ENCODE measurements around the gene PANX3.

PANX3 gene

GRCh38 chr11:124622531-124623451, 11.6 kb downstream of the PANX3 start, which contains the start of gene TBRG1:
Gene TBRG1, plus strand, starts transcription at chr11:124622864. Its CDS starts 220 bp downstream, at chr11:124623084.
- DNase-seq: peak; percentile 95

- DNase-seq: no peak
Measured at GRCh38 chr11:124623861-124624525, 12.8 kb downstream of the PANX3 start.

- DNase-seq: no peak
Measured at GRCh38 chr11:124625504-124626168, 14.4 kb downstream of the PANX3 start.

GRCh38 chr11:124627546-124627945, 16.3 kb downstream of the PANX3 start:
- DNase-seq: no peak

- no peak for DNase-seq
Measured at GRCh38 chr11:124629961-124630360, 18.7 kb downstream of the PANX3 start.

GRCh38 chr11:124633355-124633754, 22.1 kb downstream of the PANX3 start:
- DNase-seq: no peak

GRCh38 chr11:124635932-124636331, 24.7 kb downstream of the PANX3 start:
- no peak for DNase-seq

- DNase-seq: no peak
Measured at GRCh38 chr11:124638500-124638899, 27.3 kb downstream of the PANX3 start.

- no peak for DNase-seq
Measured at GRCh38 chr11:124639186-124639585, 28.0 kb downstream of the PANX3 start.

GRCh38 chr11:124640666-124641065, 29.4 kb downstream of the PANX3 start:
- DNase-seq: no peak

GRCh38 chr11:124642628-124643027, 31.4 kb downstream of the PANX3 start:
- DNase-seq: no peak

GRCh38 chr11:124643042-124643604, 31.9 kb downstream of the PANX3 start:
- no peak for DNase-seq

- DNase-seq: no peak
Measured at GRCh38 chr11:124643605-124644425, 32.6 kb downstream of the PANX3 start.

GRCh38 chr11:124644426-124645280, 33.4 kb downstream of the PANX3 start:
- DNase-seq: peak; percentile 57

- DNase-seq: no peak
Measured at GRCh38 chr11:124646148-124646547, 34.9 kb downstream of the PANX3 start.

GRCh38 chr11:124648610-124649009, 37.4 kb downstream of the PANX3 start:
- DNase-seq: no peak

GRCh38 chr11:124656774-124657630, 45.8 kb downstream of the PANX3 start:
- DNase-seq: peak; percentile 87

GRCh38 chr11:124657904-124658303, 46.7 kb downstream of the PANX3 start:
- no peak for DNase-seq

GRCh38 chr11:124658501-124658900, 47.3 kb downstream of the PANX3 start:
- no peak for DNase-seq

- DNase-seq: no peak
Measured at GRCh38 chr11:124658986-124659385, 47.8 kb downstream of the PANX3 start.

Data from DMS79 (cell line).